Measurements from ENCODE around the gene FREM2.

The FREM2 gene

DNA sequence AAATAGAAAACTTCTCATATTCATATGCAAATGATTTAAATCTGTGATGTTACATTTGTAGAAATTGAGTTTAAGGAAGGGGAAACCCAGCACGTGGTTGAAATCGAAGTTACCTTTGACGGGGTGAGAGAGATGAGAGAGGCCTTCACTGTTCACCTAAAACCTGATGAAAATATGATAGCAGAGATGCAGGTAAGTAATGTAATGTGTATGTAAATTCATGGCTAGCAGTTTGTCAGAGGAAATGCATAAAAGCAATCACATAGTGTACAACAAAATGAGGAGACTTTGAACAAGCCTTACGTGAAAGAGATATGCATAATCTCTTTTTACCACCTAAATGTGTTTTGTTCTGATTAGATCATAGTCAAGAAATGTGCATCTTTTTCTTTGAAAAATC lies 169.2 kb downstream of the FREM2 start:
- DNase-seq (ENCODE audit: extremely low spot score) = no peak
- CTCF ChIA-PET = no interaction called here
- POLR2A ChIA-PET = no interaction called here
- TF ChIP-seq ARNT (IDR thresholded peaks at IDR 0.05) (no peak), LEF1 (IDR thresholded peaks at IDR 0.05; ENCODE audit: borderline replicate concordance) (no peak), FOXA1 (IDR thresholded peaks at IDR 0.05) (no peak), HDGF (IDR thresholded peaks at IDR 0.05; ENCODE audit: borderline replicate concordance) (no peak), BHLHE40 (IDR thresholded peaks at IDR 0.05; ENCODE audit: borderline replicate concordance) (no peak), SP1 (IDR thresholded peaks at IDR 0.05) (no peak), ELF4 (IDR thresholded peaks at IDR 0.05) (no peak), ZNF384 (IDR thresholded peaks at IDR 0.05) (no peak), CTBP1 (IDR thresholded peaks at IDR 0.05; ENCODE audit: borderline replicate concordance) (no peak), SUZ12 (IDR thresholded peaks at IDR 0.05) (no peak), NFRKB (IDR thresholded peaks at IDR 0.05) (no peak), L3MBTL2 (conservative IDR thresholded peaks at IDR 0.05) (no peak), TARDBP (IDR thresholded peaks at IDR 0.05) (no peak), FOXK2 (IDR thresholded peaks at IDR 0.05) (no peak), FOXM1 (IDR thresholded peaks at IDR 0.05; ENCODE audit: borderline replicate concordance) (no peak)
- TF ChIP-seq, protein P1, sequence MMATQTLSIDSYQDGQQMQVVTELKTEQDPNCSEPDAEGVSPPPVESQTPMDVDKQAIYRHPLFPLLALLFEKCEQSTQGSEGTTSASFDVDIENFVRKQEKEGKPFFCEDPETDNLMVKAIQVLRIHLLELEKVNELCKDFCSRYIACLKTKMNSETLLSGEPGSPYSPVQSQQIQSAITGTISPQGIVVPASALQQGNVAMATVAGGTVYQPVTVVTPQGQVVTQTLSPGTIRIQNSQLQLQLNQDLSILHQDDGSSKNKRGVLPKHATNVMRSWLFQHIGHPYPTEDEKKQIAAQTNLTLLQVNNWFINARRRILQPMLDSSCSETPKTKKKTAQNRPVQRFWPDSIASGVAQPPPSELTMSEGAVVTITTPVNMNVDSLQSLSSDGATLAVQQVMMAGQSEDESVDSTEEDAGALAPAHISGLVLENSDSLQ (IDR thresholded peaks at IDR 0.05) = no peak

DNA sequence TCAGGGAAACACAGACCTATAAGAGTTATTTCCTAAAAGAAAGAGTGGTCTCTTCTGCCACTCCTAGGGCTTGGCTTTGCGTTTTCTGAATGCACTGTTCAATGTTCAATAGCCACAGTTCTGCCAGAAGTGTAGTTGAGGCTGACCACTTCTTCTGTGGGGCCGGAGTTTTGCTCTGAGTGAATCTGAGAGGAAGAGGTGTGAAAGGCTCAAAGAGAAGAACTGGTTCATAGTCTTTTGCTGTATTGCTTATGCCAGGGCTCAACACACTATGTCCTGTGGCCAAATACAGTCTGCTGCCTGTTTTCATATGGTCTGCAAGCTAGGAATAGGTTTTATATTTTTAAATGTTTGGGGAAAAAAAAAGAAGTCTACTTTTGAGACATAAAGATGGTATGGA lies 175.6 kb downstream of the FREM2 start:
- DNase-seq (ENCODE audit: extremely low spot score) = no peak
- CTCF ChIA-PET = no interaction called here
- POLR2A ChIA-PET = no interaction called here
- TF ChIP-seq LEF1 (IDR thresholded peaks at IDR 0.05; ENCODE audit: borderline replicate concordance) = no peak
- no peak for TF ChIP-seq TARDBP (IDR thresholded peaks at IDR 0.05)
- TF ChIP-seq, protein P1 (IDR thresholded peaks at IDR 0.05) = no peak
- TF ChIP-seq ARNT (IDR thresholded peaks at IDR 0.05) = no peak
- TF ChIP-seq ZNF384 (IDR thresholded peaks at IDR 0.05) = no peak
- no peak for TF ChIP-seq FOXA1 (IDR thresholded peaks at IDR 0.05)
- no peak for TF ChIP-seq ELF4 (IDR thresholded peaks at IDR 0.05)
- TF ChIP-seq L3MBTL2 (conservative IDR thresholded peaks at IDR 0.05) = no peak
- TF ChIP-seq CTBP1 (IDR thresholded peaks at IDR 0.05; ENCODE audit: borderline replicate concordance) = no peak
- no peak for TF ChIP-seq NFRKB (IDR thresholded peaks at IDR 0.05)
- TF ChIP-seq BHLHE40 (IDR thresholded peaks at IDR 0.05; ENCODE audit: borderline replicate concordance) = no peak
- TF ChIP-seq SUZ12 (IDR thresholded peaks at IDR 0.05) = no peak
- TF ChIP-seq FOXK2 (IDR thresholded peaks at IDR 0.05) = no peak
- TF ChIP-seq FOXM1 (IDR thresholded peaks at IDR 0.05; ENCODE audit: borderline replicate concordance) = no peak
- TF ChIP-seq SP1 (IDR thresholded peaks at IDR 0.05) = no peak
- no peak for TF ChIP-seq HDGF (IDR thresholded peaks at IDR 0.05; ENCODE audit: borderline replicate concordance)

DNA sequence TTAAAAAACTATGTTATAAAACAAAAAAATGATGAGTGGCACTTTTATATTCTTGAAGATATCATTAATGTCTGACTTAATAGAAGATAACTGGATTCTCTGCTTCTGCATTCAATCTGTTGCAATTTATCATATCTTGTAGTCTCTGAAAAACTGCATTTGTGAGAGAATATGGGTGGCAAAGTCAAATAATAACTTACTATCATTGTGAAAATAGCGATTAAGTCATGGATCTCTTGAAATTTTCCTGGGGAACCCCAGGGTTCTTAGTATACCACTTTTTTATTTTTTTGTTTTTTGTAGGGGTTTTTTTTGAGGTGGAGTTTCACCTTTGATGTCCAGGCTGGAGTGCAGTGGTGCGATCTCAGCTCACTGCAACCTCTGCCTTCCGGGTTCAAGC lies 176.7 kb downstream of the FREM2 start:
- ChIA-PET CTCF (no interaction called here), POLR2A (no interaction called here)
- no peak for DNase-seq (ENCODE audit: extremely low spot score)
- no peak for TF ChIP-seq FOXK2 (IDR thresholded peaks at IDR 0.05)
- TF ChIP-seq BHLHE40 (IDR thresholded peaks at IDR 0.05; ENCODE audit: borderline replicate concordance) = no peak

DNA sequence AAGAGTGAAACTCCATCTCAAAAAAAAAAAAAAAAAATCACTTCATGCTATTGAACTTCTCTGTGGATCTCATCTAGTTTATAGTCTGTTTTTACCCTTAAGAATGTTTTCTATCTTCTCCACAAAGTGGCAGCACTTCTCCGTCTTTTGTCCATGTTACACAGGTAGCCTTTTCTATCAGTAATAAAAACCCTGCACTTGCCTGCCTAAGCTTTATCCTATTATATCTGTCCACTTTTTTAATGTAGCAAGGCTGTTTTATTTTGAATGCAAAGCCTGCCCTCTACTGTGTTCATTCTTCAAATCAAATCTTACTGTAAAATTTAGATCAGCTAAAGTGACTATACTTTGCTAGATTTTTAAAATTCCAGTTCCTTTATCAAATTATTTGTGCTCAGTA lies 179.8 kb downstream of the FREM2 start:
- ChIA-PET POLR2A (no interaction called here), CTCF (interaction anchor here (0.6 kb wide), 3 partner anchors 139 to 333 kb away, joined by 3 to 6 read pairs (median 3); no protein-coding TSS in a partner anchor)
- no peak for DNase-seq (ENCODE audit: extremely low spot score)
- TF ChIP-seq SP1 (IDR thresholded peaks at IDR 0.05) (no peak), NFRKB (IDR thresholded peaks at IDR 0.05) (no peak)
- TF ChIP-seq, protein P1 (IDR thresholded peaks at IDR 0.05) = no peak

DNA sequence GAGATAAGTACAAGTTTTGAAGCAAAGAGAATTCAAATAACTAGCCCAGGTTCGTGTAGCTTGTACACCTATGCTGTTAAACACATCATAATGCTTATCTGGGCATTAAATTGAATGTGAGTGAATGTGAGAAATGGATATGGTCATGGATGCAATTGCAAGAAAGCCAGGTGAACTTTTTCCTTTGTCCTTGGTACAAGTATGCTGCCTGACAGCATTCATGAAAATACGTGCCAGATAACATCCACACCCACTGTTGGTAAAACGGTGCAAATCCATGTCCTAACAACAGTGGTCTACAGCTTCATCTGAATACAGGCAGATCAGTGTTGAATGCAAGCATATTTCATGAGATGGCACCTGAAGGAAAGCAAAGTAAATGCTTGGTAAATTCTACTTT lies 181.5 kb downstream of the FREM2 start:
- DNase-seq (ENCODE audit: extremely low spot score) = no peak
- no peak for TF ChIP-seq LEF1 (IDR thresholded peaks at IDR 0.05; ENCODE audit: borderline replicate concordance)
- TF ChIP-seq FOXK2 (IDR thresholded peaks at IDR 0.05) = no peak
- TF ChIP-seq FOXM1 (IDR thresholded peaks at IDR 0.05; ENCODE audit: borderline replicate concordance) = no peak
- TF ChIP-seq FOXA1 (IDR thresholded peaks at IDR 0.05) = no peak
- no peak for TF ChIP-seq BHLHE40 (IDR thresholded peaks at IDR 0.05; ENCODE audit: borderline replicate concordance)
- TF ChIP-seq ARNT (IDR thresholded peaks at IDR 0.05) = no peak
- TF ChIP-seq NFRKB (IDR thresholded peaks at IDR 0.05) = no peak
- no peak for TF ChIP-seq ELF4 (IDR thresholded peaks at IDR 0.05)
- no peak for TF ChIP-seq L3MBTL2 (conservative IDR thresholded peaks at IDR 0.05)
- no peak for TF ChIP-seq ZNF384 (IDR thresholded peaks at IDR 0.05)
- no peak for TF ChIP-seq HDGF (IDR thresholded peaks at IDR 0.05; ENCODE audit: borderline replicate concordance)
- no peak for TF ChIP-seq SUZ12 (IDR thresholded peaks at IDR 0.05)
- ChIA-PET POLR2A (no interaction called here), CTCF (no interaction called here)

DNA sequence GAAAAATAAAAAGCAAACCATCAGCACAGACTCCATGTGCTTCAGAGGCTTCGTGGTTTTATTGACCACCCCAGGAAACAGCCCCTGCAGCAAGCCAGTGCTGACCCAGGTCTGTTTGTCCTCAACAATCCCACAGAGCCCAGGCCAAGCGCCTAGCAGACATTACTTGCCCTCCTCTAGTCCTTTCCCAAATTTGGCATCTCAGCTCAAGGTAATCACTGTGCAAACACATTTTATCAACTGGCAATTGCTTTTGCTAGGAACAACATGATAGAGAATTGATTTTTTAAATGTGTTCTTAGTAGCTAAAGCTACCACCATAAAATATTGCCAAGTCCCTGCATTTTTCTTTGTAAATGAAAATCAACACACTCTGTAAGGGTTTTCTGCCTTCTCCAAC lies 182.0 kb downstream of the FREM2 start:
- TF ChIP-seq ARNT (IDR thresholded peaks at IDR 0.05) (no peak), LEF1 (IDR thresholded peaks at IDR 0.05; ENCODE audit: borderline replicate concordance) (no peak)
- ChIA-PET CTCF (no interaction called here), POLR2A (no interaction called here)
- DNase-seq (ENCODE audit: extremely low spot score) = no peak

DNA sequence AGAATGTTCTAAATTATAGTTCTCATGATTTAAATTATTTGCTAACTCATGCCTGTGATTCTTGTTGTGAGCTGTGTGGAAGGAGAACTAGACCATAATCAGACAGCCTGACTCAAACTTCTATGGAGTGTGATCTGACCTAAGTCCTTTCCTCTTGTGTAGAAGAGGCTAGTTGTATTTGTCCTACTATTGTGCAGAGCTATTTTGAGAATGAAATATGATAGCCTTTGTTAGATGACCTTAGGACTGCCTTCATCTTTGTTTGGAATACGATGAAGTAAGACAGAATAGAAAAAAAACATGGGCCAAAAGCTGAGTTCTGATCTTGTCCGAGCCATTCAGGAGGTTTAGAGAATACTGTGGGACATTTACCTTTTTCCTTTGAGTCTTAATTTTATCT lies 184.4 kb downstream of the FREM2 start:
- ChIA-PET CTCF (interaction anchor here (0.7 to 0.9 kb wide), 2 partner anchors 14 to 185 kb away, joined by 3 read pairs; no protein-coding TSS in a partner anchor), POLR2A (no interaction called here)
- TF ChIP-seq SUZ12 (IDR thresholded peaks at IDR 0.05) = no peak
- TF ChIP-seq, protein P1 (IDR thresholded peaks at IDR 0.05) = no peak
- TF ChIP-seq ARNT (IDR thresholded peaks at IDR 0.05) = no peak
- TF ChIP-seq ZNF384 (IDR thresholded peaks at IDR 0.05) = no peak
- TF ChIP-seq CTBP1 (IDR thresholded peaks at IDR 0.05; ENCODE audit: borderline replicate concordance) = no peak
- no peak for TF ChIP-seq L3MBTL2 (conservative IDR thresholded peaks at IDR 0.05)
- no peak for TF ChIP-seq TARDBP (IDR thresholded peaks at IDR 0.05)
- TF ChIP-seq BHLHE40 (IDR thresholded peaks at IDR 0.05; ENCODE audit: borderline replicate concordance) = no peak
- no peak for TF ChIP-seq FOXA1 (IDR thresholded peaks at IDR 0.05)
- TF ChIP-seq SP1 (IDR thresholded peaks at IDR 0.05) = no peak
- DNase-seq (ENCODE audit: extremely low spot score) = no peak
